GM12865 (cell line): ENCODE results near the gene ST8SIA6.
A peak's percentile ranks its signal among the peaks of the same experiment; 100 is the strongest.

Experiments used
- DNase-seq: peaks from one replicate; pipeline ENCODE4 v3.0.0; 2010; ENCODE audit warnings: low read depth
- H3K4me3 ChIP-seq: 2 replicates; pipeline ENCODE4 v1.5.1; 2011; ENCODE audit warnings: mild to moderate bottlenecking, low read depth, low read length, control low read depth
- TF ChIP-seq, protein P1 (sequence below): IDR thresholded peaks from 2 replicates; pipeline ENCODE4 v1.5.1; 2011; ENCODE audit warnings: low read length, control low read depth, low read depth, inconsistent platforms; ENCODE audit not compliant: insufficient read depth; ENCODE audit errors: missing control alignments

Gene ST8SIA6

DNA sequence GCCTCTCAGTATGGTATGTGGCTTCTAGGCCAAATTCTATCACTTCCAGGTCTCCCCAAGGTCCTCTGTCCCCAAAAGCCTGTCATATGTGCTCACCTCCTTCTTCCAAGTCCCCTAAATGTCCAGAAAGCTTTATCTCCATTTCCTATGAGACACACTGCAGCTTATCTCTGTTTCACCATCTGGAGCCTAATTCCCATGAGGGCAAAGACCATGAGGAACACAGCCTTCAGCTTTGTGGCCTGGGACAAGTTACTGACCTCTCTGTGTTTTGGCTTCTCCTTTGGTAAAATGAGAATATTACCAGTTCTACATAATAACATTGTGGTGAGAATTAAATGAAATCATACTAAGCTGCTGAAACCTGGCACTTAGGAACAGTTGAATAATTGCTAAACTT, 19.2 kb downstream of the ST8SIA6 start:
- H3K4me3 ChIP-seq, result no peak overlapping the region
- TF ChIP-seq, protein P1, sequence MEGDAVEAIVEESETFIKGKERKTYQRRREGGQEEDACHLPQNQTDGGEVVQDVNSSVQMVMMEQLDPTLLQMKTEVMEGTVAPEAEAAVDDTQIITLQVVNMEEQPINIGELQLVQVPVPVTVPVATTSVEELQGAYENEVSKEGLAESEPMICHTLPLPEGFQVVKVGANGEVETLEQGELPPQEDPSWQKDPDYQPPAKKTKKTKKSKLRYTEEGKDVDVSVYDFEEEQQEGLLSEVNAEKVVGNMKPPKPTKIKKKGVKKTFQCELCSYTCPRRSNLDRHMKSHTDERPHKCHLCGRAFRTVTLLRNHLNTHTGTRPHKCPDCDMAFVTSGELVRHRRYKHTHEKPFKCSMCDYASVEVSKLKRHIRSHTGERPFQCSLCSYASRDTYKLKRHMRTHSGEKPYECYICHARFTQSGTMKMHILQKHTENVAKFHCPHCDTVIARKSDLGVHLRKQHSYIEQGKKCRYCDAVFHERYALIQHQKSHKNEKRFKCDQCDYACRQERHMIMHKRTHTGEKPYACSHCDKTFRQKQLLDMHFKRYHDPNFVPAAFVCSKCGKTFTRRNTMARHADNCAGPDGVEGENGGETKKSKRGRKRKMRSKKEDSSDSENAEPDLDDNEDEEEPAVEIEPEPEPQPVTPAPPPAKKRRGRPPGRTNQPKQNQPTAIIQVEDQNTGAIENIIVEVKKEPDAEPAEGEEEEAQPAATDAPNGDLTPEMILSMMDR, result no peak
- DNase-seq, result no peak

DNA sequence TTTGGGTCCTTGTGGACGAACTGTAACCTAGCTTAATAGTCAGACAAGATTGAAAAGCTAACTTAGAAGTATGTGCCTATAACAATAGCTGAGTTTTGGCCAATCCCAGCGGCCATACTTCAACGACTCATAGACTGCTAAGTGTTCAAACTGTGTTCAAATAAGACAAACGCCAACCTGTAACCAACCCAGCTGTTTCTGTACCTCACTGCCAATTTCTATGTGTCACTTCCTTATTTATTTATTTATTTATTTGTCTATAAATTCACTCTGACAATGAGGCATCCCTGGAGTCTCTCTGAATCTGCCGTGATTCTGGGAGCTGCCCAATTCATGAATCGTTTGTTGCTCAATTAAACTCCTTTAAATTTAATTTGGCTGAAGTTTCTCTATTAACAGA, 21.7 kb downstream of the ST8SIA6 start:
- no peak overlapping the region for H3K4me3 ChIP-seq
- TF ChIP-seq, protein P1, result no peak
- DNase-seq, result no peak

DNA sequence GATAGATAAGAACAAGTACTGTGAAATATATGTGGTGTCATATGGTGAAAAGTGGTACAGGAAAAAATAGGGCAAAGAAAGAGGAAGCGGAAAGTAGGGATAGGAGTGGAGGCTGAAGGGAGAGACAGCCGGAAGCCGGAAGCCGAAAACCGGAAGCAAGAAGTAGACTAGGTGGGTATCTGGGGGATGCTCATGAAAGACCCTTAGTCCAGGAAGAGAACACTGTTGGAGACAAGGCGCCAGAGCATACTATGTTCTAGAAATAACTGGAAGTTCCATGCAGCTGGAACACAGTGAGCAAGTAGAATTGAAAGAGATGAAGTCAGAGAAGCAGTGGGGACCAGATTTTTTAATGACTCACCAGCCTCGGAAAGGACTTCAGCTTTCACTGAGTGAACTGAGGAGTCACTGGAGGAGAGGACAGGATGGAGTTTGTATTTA, 22.5 kb downstream of the ST8SIA6 start:
- TF ChIP-seq, protein P1, result no peak
- no peak for DNase-seq
- no peak overlapping the region for H3K4me3 ChIP-seq

DNA sequence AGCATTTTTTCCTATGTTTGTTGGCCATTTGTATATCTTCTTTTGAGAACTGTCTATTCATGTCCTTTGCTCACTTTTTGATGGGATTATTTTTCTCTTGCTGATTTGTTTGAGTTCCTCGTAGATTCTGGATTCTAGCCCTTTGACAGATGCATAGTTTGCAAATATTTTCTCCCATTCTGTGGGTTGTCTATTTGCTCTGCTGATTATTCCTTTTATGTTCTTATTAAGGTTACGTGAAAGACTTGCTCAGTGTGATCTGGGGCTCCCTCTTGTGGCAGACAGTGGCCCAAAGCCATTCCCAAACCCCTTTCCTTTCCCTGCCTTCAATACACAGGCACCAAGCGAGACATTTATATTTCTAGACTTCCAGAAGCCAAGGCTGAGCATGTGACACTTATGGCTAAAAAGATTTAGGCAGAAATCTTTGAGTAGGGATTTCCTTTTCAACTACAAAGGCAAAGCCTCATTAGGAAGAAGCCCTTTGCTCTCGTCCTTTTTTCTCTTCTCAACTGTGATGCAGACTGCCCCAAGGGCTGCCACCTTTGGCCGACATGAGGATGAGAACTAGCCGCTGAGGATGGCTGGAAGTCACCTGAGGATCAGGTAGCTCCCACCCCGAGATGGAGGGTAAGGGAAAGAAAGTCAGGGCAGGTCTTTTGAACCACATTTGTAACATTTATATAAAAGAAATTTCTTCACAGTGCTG, 23.6 kb downstream of the ST8SIA6 start:
- DNase-seq, result peak; percentile 60
- H3K4me3 ChIP-seq, result no peak overlapping the region
- TF ChIP-seq, protein P1, result peak; percentile 87

DNA sequence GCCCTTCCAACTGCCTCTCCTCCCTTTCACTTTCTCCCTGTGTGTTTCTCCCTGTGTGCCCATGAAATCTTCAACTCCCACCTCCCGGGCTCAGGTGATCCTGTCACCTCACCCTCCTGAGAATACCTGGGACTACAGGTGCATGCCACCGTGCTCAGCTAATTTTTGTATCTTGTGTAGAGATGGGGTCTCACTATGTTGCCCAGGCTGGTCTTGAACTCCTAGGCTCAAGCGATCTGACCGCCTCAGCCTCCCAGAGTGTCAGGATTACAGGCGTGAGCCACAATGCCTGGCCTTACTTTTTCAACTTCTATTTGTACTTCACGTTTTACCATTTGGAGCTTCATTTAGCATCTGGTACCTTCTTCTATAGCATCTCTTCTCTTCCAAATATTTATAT, 24.9 kb downstream of the ST8SIA6 start:
- DNase-seq, result no peak
- TF ChIP-seq, protein P1, result no peak
- no peak overlapping the region for H3K4me3 ChIP-seq

DNA sequence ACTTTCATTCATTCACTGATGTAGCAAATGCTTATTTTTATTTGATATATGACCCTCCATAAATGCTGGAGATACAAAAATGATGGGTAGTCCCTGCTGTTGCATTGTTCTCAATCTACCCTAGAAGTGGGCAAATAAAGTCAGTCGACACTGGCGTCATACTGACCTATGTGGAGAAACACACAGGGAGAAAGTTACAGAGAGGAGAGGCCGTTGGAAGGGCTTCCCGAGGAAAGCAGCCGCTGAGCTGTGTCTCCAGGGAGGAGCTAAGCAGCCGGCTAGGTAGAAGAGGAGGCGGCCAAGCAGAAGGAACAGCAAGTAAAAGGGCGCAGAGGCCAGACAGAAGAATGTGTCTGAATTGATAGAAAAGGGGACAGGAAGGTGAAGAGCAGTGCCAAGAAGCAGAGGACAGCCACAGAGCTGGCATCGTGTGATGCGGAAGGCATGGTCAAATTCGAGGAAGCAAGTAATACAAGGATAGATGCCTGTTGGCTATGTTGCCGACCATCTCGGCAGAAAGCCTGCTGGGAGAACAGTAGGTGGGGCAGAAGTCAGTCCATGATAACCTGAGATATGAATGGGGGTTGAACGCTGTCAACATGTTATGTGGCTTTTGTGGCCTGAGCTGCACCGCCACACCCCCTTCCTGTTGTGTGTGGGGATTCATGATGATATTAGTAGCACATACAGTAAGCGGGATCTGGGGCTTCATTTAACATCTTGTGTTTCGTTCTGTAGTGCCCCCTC, 25.9 kb downstream of the ST8SIA6 start:
- DNase-seq, result peak; percentile 54
- H3K4me3 ChIP-seq, result no peak overlapping the region
- TF ChIP-seq, protein P1, result no peak
